Endodermal cell (in vitro differentiated cells): Measurements from ENCODE around the gene CCT5. TPM values are rescaled to one million over a fixed set of nuclear protein-coding genes. Genes with fewer than 3 reads are reported as not detected.

Source experiments
- DNase-seq: peaks from one replicate; pipeline ENCODE4 v3.0.0-alpha.2; 2017
- H3K27ac ChIP-seq: 2 replicates; pipeline ENCODE4 v1.5.1; 2013; ENCODE audit warnings: mild to moderate bottlenecking, low read depth, low read length, moderate library complexity
- H3K27me3 ChIP-seq: 2 replicates; pipeline ENCODE4 v1.6.1; 2013; ENCODE audit warnings: mild to moderate bottlenecking, low read length, moderate library complexity; ENCODE audit not compliant: insufficient read depth, control insufficient read depth, poor library complexity, severe bottlenecking
- H3K36me3 ChIP-seq: 2 replicates; pipeline ENCODE4 v1.7.0; 2013; ENCODE audit warnings: mild to moderate bottlenecking, low read length, moderate library complexity; ENCODE audit not compliant: control insufficient read depth, insufficient read depth
- H3K4me1 ChIP-seq: one replicate; pipeline ENCODE4 v1.7.0; 2013; ENCODE audit warnings: low read length; ENCODE audit not compliant: control insufficient read depth, insufficient read depth
- H3K4me3 ChIP-seq: 2 replicates; pipeline ENCODE4 v1.5.1; 2013; ENCODE audit warnings: mild to moderate bottlenecking, low read length, moderate library complexity
- H3K9ac ChIP-seq: 2 replicates; pipeline ENCODE4 v1.6.1; 2013; ENCODE audit warnings: mild to moderate bottlenecking, low read length, moderate library complexity; ENCODE audit not compliant: poor library complexity, severe bottlenecking; ENCODE audit errors: extremely low read depth
- H3K9me3 ChIP-seq: 2 replicates; pipeline ENCODE4 v1.6.1; 2013; ENCODE audit warnings: mild to moderate bottlenecking, low read length, moderate library complexity; ENCODE audit not compliant: control insufficient read depth
- H3K27ac Mint-ChIP-seq: 2 replicates; pipeline ENCODE4 v1.8.0; 2020; ENCODE audit warnings: mixed read lengths
- H3K27me3 Mint-ChIP-seq: 2 replicates; pipeline ENCODE4 v1.8.0; 2021; ENCODE audit warnings: mild to moderate bottlenecking, mixed read lengths; ENCODE audit not compliant: insufficient read depth
- H3K36me3 Mint-ChIP-seq: 2 replicates; pipeline ENCODE4 v1.8.0; 2020; ENCODE audit warnings: low read depth, mixed read lengths
- H3K4me1 Mint-ChIP-seq: 2 replicates; pipeline ENCODE4 v1.8.0; 2020; ENCODE audit warnings: mixed read lengths
- H3K4me3 Mint-ChIP-seq: 2 replicates; pipeline ENCODE4 v1.8.0; 2020; ENCODE audit warnings: mild to moderate bottlenecking, moderate library complexity, mixed read lengths
- H3K9me3 Mint-ChIP-seq: 2 replicates; pipeline ENCODE4 v1.8.0; 2020; ENCODE audit warnings: mild to moderate bottlenecking, mixed read lengths
- WGBS, 2 experiments: methylation state at CpG; one replicate each; pipeline versions ENCODE4 v1.1.5 to v1.1.7; 2013; ENCODE audit warnings: missing lambda C conversion rate in 2 of 2, mixed read lengths in 1 of 2; ENCODE audit not compliant: insufficient coverage in 1 of 2, insufficient read length in 1 of 2; 5-methylcytosine and 5-hydroxymethylcytosine counted together
- total RNA-seq, 2 donors: library from RNA; stranded (reverse); fragmentation: NEBNext Ultra II Directional in 1 of 2; extraction: Animal tissue kit (Norgen Biotek cat#: 25700) in 1 of 2; gene quantifications; 2 replicates in 1 of 2; 3 replicates in 1 of 2; pipeline ENCODE4 v1.2.1, GENCODE V29; 2021
- TF ChIP-seq, protein P1 (sequence below): fragments of 200-600 bp; sonication (generic); conservative IDR thresholded peaks from 2 replicates; pipeline ENCODE4 v1.5.0; 2021; ENCODE audit warnings: antibody characterized with exemption, mild to moderate bottlenecking

CCT5 gene
- total RNA-seq, 2 donors from 2014 or later: 316 to 356 TPM

DNA sequence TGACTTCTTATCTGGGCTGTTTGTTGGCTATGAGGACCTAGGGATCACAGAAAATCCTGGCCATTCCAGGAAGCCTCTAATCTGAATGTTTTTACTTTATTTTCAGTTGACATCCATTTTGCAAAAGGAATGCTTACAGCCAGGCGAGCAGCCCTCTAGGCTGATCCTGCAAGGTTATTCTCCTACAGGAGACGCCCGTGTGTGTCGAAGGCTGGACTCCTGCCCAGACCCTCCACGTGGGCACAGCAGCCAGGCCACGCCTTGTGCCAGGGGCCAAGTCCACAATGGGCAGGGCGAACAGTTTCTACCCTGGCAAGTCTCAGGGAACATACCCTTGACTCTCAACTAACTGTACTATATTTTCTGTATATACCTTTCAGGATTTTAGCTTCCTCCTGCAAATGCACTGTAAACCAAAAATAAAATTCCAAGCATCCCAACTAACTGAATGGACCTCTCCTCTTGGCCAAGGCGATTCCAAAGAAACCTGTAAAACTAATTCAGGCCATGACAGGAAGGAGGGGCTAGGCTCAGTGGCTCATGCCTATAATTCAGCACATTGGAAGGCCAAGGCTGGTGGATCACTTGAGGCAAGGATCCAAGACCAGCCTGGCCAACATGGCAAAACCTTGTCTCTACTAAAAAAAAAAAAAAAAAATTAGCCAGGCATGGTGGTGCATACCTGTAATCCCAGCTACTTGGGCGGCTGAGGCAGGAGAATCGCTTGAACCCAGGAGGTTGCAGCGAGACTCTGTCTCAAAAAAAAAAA lies 51.9 kb downstream of the CCT5 start:
- peaks cover 6% of the 10 kb centered on the region for H3K9me3 Mint-ChIP-seq
- Histone ChIP-seq H3K4me1 (no peaks in the 10 kb centered on the region), H3K27ac (no peak overlapping the region), H3K36me3 (no peaks in the 10 kb centered on the region), H3K9ac (no peak overlapping the region), H3K27me3 (peaks cover 3% of the 10 kb centered on the region), H3K9me3 (peaks cover 6% of the 10 kb centered on the region), H3K4me3 (no peak overlapping the region)
- no peak overlapping the region for H3K4me3 Mint-ChIP-seq
- peaks cover 2% of the 10 kb centered on the region for H3K36me3 Mint-ChIP-seq
- DNase-seq: no peak
- H3K27me3 Mint-ChIP-seq: peaks cover 4% of the 10 kb centered on the region
- TF ChIP-seq, protein P1, sequence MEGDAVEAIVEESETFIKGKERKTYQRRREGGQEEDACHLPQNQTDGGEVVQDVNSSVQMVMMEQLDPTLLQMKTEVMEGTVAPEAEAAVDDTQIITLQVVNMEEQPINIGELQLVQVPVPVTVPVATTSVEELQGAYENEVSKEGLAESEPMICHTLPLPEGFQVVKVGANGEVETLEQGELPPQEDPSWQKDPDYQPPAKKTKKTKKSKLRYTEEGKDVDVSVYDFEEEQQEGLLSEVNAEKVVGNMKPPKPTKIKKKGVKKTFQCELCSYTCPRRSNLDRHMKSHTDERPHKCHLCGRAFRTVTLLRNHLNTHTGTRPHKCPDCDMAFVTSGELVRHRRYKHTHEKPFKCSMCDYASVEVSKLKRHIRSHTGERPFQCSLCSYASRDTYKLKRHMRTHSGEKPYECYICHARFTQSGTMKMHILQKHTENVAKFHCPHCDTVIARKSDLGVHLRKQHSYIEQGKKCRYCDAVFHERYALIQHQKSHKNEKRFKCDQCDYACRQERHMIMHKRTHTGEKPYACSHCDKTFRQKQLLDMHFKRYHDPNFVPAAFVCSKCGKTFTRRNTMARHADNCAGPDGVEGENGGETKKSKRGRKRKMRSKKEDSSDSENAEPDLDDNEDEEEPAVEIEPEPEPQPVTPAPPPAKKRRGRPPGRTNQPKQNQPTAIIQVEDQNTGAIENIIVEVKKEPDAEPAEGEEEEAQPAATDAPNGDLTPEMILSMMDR: no peak
- WGBS, 2 experiments: 94 to 95% methylated on average over 10 to 11 of the region's 11 CpGs
- peaks cover 17% of the 10 kb centered on the region for H3K4me1 Mint-ChIP-seq
- no peak overlapping the region for H3K27ac Mint-ChIP-seq

DNA sequence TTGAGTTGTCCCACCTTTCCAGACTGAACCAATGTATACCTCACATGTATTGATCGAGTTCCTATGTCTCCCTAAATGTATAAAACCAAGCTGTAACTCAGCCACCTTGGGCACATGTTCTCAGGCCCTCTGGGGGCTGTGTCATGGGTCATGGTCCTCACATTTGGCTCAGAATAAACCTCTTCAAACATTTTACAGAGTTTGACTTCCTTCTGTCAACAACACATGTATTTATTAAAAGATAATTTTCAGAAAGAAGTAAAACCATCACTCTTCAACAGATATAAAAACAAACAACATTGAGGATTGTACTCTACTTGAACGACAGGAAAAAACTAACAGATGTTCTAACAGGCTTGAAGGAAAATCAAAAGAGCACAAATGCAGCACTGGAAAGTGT lies 53.1 kb downstream of the CCT5 start:
- Histone ChIP-seq H3K27ac (no peak overlapping the region), H3K27me3 (peaks cover 6% of the 10 kb centered on the region), H3K36me3 (no peaks in the 10 kb centered on the region), H3K9me3 (peaks cover 6% of the 10 kb centered on the region), H3K4me1 (no peaks in the 10 kb centered on the region), H3K9ac (no peak overlapping the region), H3K4me3 (no peak overlapping the region)
- Mint-ChIP-seq H3K27me3 (peaks cover 11% of the 10 kb centered on the region), H3K4me3 (no peak overlapping the region), H3K9me3 (peaks cover 6% of the 10 kb centered on the region), H3K36me3 (peaks cover 2% of the 10 kb centered on the region), H3K4me1 (peaks cover 12% of the 10 kb centered on the region), H3K27ac (no peak overlapping the region)
- TF ChIP-seq, protein P1: no peak
- no peak for DNase-seq
- WGBS, 2 experiments: 96 to 100% methylated on average over 1 to 2 of the region's 2 CpGs

DNA sequence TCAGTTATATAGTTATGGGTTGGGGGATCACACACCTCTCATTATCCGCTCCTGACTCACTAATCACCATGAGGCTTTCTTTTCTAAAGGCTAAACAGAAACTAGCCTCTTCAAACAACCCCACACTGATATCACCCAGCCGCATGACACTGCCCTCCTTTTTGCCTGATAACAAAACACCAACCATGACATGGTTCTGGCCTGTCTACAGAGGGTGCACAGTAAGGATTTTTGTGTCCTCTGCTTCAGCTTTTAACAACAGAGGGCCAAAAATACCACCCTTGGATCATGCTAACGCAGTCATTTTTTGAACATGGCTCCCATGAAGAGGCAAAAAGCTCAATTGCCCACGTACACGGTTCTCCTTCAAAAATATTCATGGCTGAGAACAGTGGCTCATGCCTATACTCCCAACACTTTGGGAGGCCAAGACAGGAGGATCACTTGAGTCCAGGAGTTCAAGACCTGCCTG lies 53.7 kb downstream of the CCT5 start:
- no peak overlapping the region for H3K27ac Mint-ChIP-seq
- H3K4me1 ChIP-seq: no peaks in the 10 kb centered on the region

More for the DNA sequence above, 53.7 kb downstream of the CCT5 start:
- no peak overlapping the region for H3K27ac ChIP-seq
- Mint-ChIP-seq H3K27me3 (peaks cover 13% of the 10 kb centered on the region), H3K4me3 (no peak overlapping the region), H3K4me1 (peaks cover 12% of the 10 kb centered on the region), H3K36me3 (peaks cover 2% of the 10 kb centered on the region), H3K9me3 (peaks cover 6% of the 10 kb centered on the region)
- H3K36me3 ChIP-seq: no peaks in the 10 kb centered on the region
- H3K4me3 ChIP-seq: no peak overlapping the region
- TF ChIP-seq, protein P1: no peak
- peaks cover 6% of the 10 kb centered on the region for H3K9me3 ChIP-seq
- no peak overlapping the region for H3K9ac ChIP-seq
- WGBS, 2 experiments: 56 to 72% methylated on average over 3 to 5 of the region's 5 CpGs
- DNase-seq: no peak
- H3K27me3 ChIP-seq: peaks cover 6% of the 10 kb centered on the region
